Neural cell (in vitro differentiated cells): ENCODE measurements around the gene PRKCSH. TPM values are rescaled to one million over a fixed set of nuclear protein-coding genes. Genes with fewer than 3 reads are reported as not detected.

ENCODE experiments used
- H2AFZ ChIP-seq: fragments of 200-600, 300-800 bp; sonication (generic), shearing (Covaris generic); 2 replicates; pipeline ENCODE4 v1.6.0; 2014; ENCODE audit warnings: low read depth, mild to moderate bottlenecking, antibody characterized with exemption, low read length, moderate library complexity
- H3F3A ChIP-seq: fragments of 200-600 bp; shearing (Covaris generic); 2 replicates; pipeline ENCODE4 v1.6.1; 2016; ENCODE audit warnings: mild to moderate bottlenecking, moderate library complexity, mixed read lengths, antibody characterized with exemption, low read length; ENCODE audit not compliant: insufficient read depth, poor library complexity, severe bottlenecking
- H3K27ac ChIP-seq: fragments of 200-600, 300-800 bp; sonication (generic), shearing (Covaris generic); 2 replicates; pipeline ENCODE4 v1.5.1; 2014; ENCODE audit warnings: mild to moderate bottlenecking, low read length, moderate library complexity
- H3K27me3 ChIP-seq: fragments of 300-800, 200-600 bp; sonication (generic), shearing (Covaris generic); 2 replicates; pipeline ENCODE4 v1.6.0; 2014; ENCODE audit warnings: mild to moderate bottlenecking, low read depth, low read length, moderate library complexity; ENCODE audit not compliant: insufficient read depth
- H3K36me3 ChIP-seq: fragments of 300-800, 200-600 bp; sonication (generic), shearing (Covaris generic); 2 replicates; pipeline ENCODE4 v1.5.1; 2014; ENCODE audit warnings: mild to moderate bottlenecking, antibody characterized with exemption, low read length, moderate library complexity; ENCODE audit not compliant: insufficient read depth
- H3K4me2 ChIP-seq: fragments of 300-800, 200-600 bp; sonication (generic), shearing (Covaris generic); 2 replicates; pipeline ENCODE4 v1.6.0; 2014; ENCODE audit warnings: mild to moderate bottlenecking, low read length
- H3K4me3 ChIP-seq: fragments of 300-800, 200-600 bp; sonication (generic), shearing (Covaris generic); 2 replicates; pipeline ENCODE4 v1.5.1; 2014; ENCODE audit warnings: mild to moderate bottlenecking, low read length, moderate library complexity
- H3K79me2 ChIP-seq: fragments of 200-600 bp; shearing (Covaris generic); replicated peaks from 2 replicates; pipeline ENCODE4 v1.6.0; 2014; ENCODE audit warnings: mild to moderate bottlenecking, low read length, moderate library complexity; ENCODE audit not compliant: insufficient read depth
- H3K9ac ChIP-seq: fragments of 300-800, 200-600 bp; sonication (generic), shearing (Covaris generic); 2 replicates; pipeline ENCODE4 v1.6.1; 2016; ENCODE audit warnings: mild to moderate bottlenecking, low read length, mixed read lengths
- H3K9me2 ChIP-seq: fragments of 200-600 bp; shearing (Covaris generic); 2 replicates; pipeline ENCODE4 v1.6.1; 2016; ENCODE audit warnings: mild to moderate bottlenecking, low read length, mixed read lengths; ENCODE audit not compliant: insufficient read depth
- H3K9me3 ChIP-seq: fragments of 200-600, 300-800 bp; sonication (generic), shearing (Covaris generic); 2 replicates; pipeline ENCODE4 v1.6.1; 2016; ENCODE audit warnings: mild to moderate bottlenecking, mixed run types, low read length, moderate library complexity, mixed read lengths
- H4K20me1 ChIP-seq: fragments of 200-600 bp; shearing (Covaris generic); 2 replicates; pipeline ENCODE4 v1.6.1; 2016; ENCODE audit warnings: mild to moderate bottlenecking, mixed run types; ENCODE audit not compliant: insufficient read depth
- CTCF ChIP-seq: fragments of 450-650 bp; IDR thresholded peaks from 2 replicates; pipeline ENCODE4 v1.5.1; 2014; ENCODE audit warnings: antibody characterized with exemption, mild to moderate bottlenecking, moderate library complexity; ENCODE audit not compliant: poor library complexity, severe bottlenecking
- EP300 ChIP-seq: fragments of 450-650 bp; conservative IDR thresholded peaks from 2 replicates; pipeline ENCODE4 v1.6.1; 2014; ENCODE audit warnings: antibody characterized with exemption, mild to moderate bottlenecking, moderate library complexity; ENCODE audit not compliant: poor library complexity, severe bottlenecking
- EZH2 ChIP-seq: fragments of 200-600, 300-800 bp; shearing (Covaris generic), sonication (generic); IDR thresholded peaks from 2 replicates; pipeline ENCODE4 v1.6.1; 2014; ENCODE audit warnings: antibody characterized with exemption, low read length, borderline replicate concordance, mild to moderate bottlenecking; ENCODE audit not compliant: insufficient read depth, poor library complexity, severe bottlenecking
- MXI1 ChIP-seq: fragments of 450-650 bp; conservative IDR thresholded peaks from 2 replicates; pipeline ENCODE4 v1.6.1; 2014; ENCODE audit warnings: antibody characterized with exemption, mild to moderate bottlenecking; ENCODE audit not compliant: poor library complexity, severe bottlenecking
- POLR2AphosphoS5 ChIP-seq: IDR thresholded peaks from 2 replicates; pipeline ENCODE4 v1.6.1; 2012
- RAD21 ChIP-seq: fragments of 450-650 bp; conservative IDR thresholded peaks from 2 replicates; pipeline ENCODE4 v1.6.1; 2014; ENCODE audit warnings: antibody characterized with exemption, mild to moderate bottlenecking, moderate library complexity
- REST ChIP-seq: IDR thresholded peaks from 2 replicates; pipeline ENCODE4 v1.6.1; 2012; ENCODE audit warnings: borderline replicate concordance
- SMC3 ChIP-seq: fragments of 450-650 bp; conservative IDR thresholded peaks from 2 replicates; pipeline ENCODE4 v1.6.1; 2014; ENCODE audit warnings: antibody characterized with exemption, mild to moderate bottlenecking, moderate library complexity; ENCODE audit not compliant: poor library complexity
- TAF1 ChIP-seq: IDR thresholded peaks from 2 replicates; pipeline ENCODE4 v1.6.1; 2012; ENCODE audit warnings: low read depth
- polyA plus RNA-seq: library from polyadenylated mRNA; depleted of rRNA; stranded (reverse); fragments of >200 nt; gene quantifications from 2 replicates; pipeline ENCODE4 v1.2.3, GENCODE V29; 2014

Gene PRKCSH
- polyA plus RNA-seq, 1 donor from 2014 or later: 29.6 TPM

DNA sequence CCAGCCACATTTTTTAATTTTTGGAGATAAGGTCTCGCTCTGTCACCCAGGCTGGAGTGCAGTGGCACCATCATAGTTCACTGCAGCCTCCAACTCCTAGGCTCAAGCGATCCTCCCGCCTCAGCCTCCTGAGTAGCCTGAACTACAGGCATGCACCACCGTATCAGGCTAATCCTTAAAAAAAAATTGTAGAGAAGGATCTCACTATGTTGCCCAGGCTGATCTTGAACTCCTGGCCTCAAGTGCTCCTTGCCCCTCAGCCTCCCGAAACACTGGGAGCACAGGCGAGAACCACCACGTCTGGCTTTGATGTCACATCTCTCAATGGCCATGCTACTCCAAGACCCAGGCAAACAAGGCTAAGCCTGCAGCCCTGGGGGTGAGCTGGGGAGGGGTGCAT is 21.2 kb downstream of the PRKCSH start:
- no peaks in the 10 kb centered on the region for H3K9me3 ChIP-seq
- H3K36me3 ChIP-seq: no peaks in the 10 kb centered on the region
- TF ChIP-seq CTCF (no peak), REST (no peak), TAF1 (no peak), POLR2AphosphoS5 (no peak), SMC3 (no peak), MXI1 (no peak), RAD21 (no peak), EP300 (no peak), EZH2 (no peak)
- H3K4me2 ChIP-seq: no peak overlapping the region
- H3K79me2 ChIP-seq: no peaks in the 10 kb centered on the region
- H3K27me3 ChIP-seq: no peaks in the 10 kb centered on the region
- no peaks in the 10 kb centered on the region for H3K9me2 ChIP-seq
- H3K27ac ChIP-seq: no peak overlapping the region
- no peaks in the 10 kb centered on the region for H4K20me1 ChIP-seq
- H3K9ac ChIP-seq: no peak overlapping the region
- H3F3A ChIP-seq: no peaks in the 10 kb centered on the region
- no peak overlapping the region for H3K4me3 ChIP-seq
- H2AFZ ChIP-seq: no peak overlapping the region

DNA sequence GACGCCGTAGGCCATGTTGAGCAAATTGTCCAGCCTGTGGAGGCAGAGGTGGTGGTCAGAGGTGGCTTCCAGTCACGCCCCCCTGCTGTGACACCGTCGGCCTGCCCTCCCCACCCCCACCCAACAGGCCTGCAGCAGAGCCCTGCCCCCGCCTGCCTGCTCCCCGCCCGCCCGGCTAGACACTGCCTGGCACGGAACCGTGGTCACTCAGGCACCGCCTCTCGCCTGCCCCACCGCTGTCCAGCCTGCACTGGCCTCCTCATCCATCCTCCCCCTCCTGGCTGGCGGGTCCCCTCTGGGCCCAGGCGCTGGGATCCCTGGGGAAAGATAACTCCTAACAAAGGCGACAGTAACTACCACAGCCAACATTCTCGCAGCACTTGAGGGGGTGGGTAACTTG is 21.7 kb downstream of the PRKCSH start:
- no peaks in the 10 kb centered on the region for H3K79me2 ChIP-seq
- TF ChIP-seq TAF1: no peak
- no peak for TF ChIP-seq MXI1
- no peak for TF ChIP-seq CTCF
- TF ChIP-seq EP300: no peak
- TF ChIP-seq REST: no peak
- TF ChIP-seq RAD21: no peak
- TF ChIP-seq SMC3: no peak
- H3K27me3 ChIP-seq: no peaks in the 10 kb centered on the region
- no peak overlapping the region for H3K4me3 ChIP-seq
- no peak overlapping the region for H3K9ac ChIP-seq
- H4K20me1 ChIP-seq: no peaks in the 10 kb centered on the region
- no peaks in the 10 kb centered on the region for H3K9me2 ChIP-seq
- H3K36me3 ChIP-seq: no peaks in the 10 kb centered on the region
- no peak overlapping the region for H2AFZ ChIP-seq
- no peak overlapping the region for H3K27ac ChIP-seq
- no peak overlapping the region for H3K4me2 ChIP-seq
- no peaks in the 10 kb centered on the region for H3K9me3 ChIP-seq
- H3F3A ChIP-seq: no peaks in the 10 kb centered on the region
